Sigmoid colon (tissue), 7 donors: ENCODE data around the gene DEGS1. TPM values are rescaled to one million over a fixed set of nuclear protein-coding genes. Genes with fewer than 3 reads are reported as not detected.

Source experiments
- DNase-seq: peaks from one replicate; pipeline ENCODE4 v3.0.0-alpha.2; 2019
- H3K27ac ChIP-seq, 4 donors: fragments of 200-600 bp; sonication (generic); one replicate each; pipeline ENCODE4 v1.5.1; 2016 to 2019; ENCODE audit warnings: mild to moderate bottlenecking in 1 of 4
- H3K27me3 ChIP-seq, 3 donors: fragments of 200-600 bp; sonication (generic); one replicate each; pipeline ENCODE4 v1.5.1; 2019; ENCODE audit warnings: mild to moderate bottlenecking in 1 of 3
- H3K36me3 ChIP-seq, 4 donors: fragments of 200-600 bp; sonication (generic); one replicate each; pipeline ENCODE4 v1.5.1; 2016 to 2019
- H3K4me1 ChIP-seq, 4 donors: fragments of 200-600 bp; sonication (generic); one replicate each; pipeline ENCODE4 v1.5.1; 2017 to 2019
- H3K4me3 ChIP-seq, 4 donors: fragments of 200-600 bp; sonication (generic); one replicate each; pipeline ENCODE4 v1.5.1; 2017 to 2019; ENCODE audit warnings: mild to moderate bottlenecking in 2 of 4, moderate library complexity in 1 of 4
- H3K9me3 ChIP-seq, 4 donors: fragments of 200-600 bp in 3 of 4; sonication (generic) in 3 of 4; one replicate each; pipeline versions ENCODE4 v1.5.1 to v1.6.1; 2013 to 2019
- EP300 ChIP-seq, 4 donors: sonication (generic); formaldehyde crosslinking; IDR thresholded peaks; one replicate each; pipeline ENCODE4 v1.6.1; 2017; ENCODE audit warnings: antibody characterized with exemption in 4 of 4
- POLR2A ChIP-seq, 2 donors: fragments of 450-650 bp; IDR thresholded peaks; one replicate each; pipeline ENCODE4 v1.6.1; 2016; ENCODE audit warnings: antibody characterized with exemption in 2 of 2, mild to moderate bottlenecking in 2 of 2, moderate library complexity in 2 of 2
- POLR2AphosphoS5 ChIP-seq, 4 donors: sonication (generic); formaldehyde crosslinking; IDR thresholded peaks; one replicate each; pipeline ENCODE4 v1.6.1; 2017; ENCODE audit warnings: antibody characterized with exemption in 4 of 4
- WGBS, 2 donors: extraction: QIAGEN DNeasy Blood & Tissue Kit; methylation state at CpG; one replicate each; pipeline ENCODE4 v1.1.7; 2013; 5-methylcytosine and 5-hydroxymethylcytosine counted together
- intact Hi-C: fragments of 100-400 bp; cut with DNase I; formaldehyde crosslinking; loops from one replicate; pipeline ENCODE4 v1.15.1; 2023
- polyA plus RNA-seq, 3 donors: library from polyadenylated mRNA; stranded (reverse); fragments of 200-250 nt; gene quantifications; one replicate each; pipeline ENCODE4 v1.2.3, GENCODE V29; 2013
- total RNA-seq, 4 donors: library from RNA; depleted of rRNA; stranded (reverse); fragments of >200 nt; gene quantifications; one replicate each; pipeline ENCODE4 v1.1.0, GENCODE V29; 2016
- TF ChIP-seq, protein P1 (sequence below), 4 experiments: fragments of 450-650 bp in 3 of 4; fragments of 200-600 bp in 1 of 4; IDR thresholded peaks; one replicate each; pipeline ENCODE4 v1.5.1; 2016 to 2019; ENCODE audit warnings: antibody characterized with exemption in 4 of 4, mild to moderate bottlenecking in 3 of 4, moderate library complexity in 2 of 4
- donor health status: healthy with polysubstance abuse.
- donor health status: Bipolar disorder and iron deficiency.
- donor health status: healthy.

DEGS1 gene
- total and polyA plus RNA-seq, 7 donors, result 4.8 to 111 (median 84.6) TPM

DNA sequence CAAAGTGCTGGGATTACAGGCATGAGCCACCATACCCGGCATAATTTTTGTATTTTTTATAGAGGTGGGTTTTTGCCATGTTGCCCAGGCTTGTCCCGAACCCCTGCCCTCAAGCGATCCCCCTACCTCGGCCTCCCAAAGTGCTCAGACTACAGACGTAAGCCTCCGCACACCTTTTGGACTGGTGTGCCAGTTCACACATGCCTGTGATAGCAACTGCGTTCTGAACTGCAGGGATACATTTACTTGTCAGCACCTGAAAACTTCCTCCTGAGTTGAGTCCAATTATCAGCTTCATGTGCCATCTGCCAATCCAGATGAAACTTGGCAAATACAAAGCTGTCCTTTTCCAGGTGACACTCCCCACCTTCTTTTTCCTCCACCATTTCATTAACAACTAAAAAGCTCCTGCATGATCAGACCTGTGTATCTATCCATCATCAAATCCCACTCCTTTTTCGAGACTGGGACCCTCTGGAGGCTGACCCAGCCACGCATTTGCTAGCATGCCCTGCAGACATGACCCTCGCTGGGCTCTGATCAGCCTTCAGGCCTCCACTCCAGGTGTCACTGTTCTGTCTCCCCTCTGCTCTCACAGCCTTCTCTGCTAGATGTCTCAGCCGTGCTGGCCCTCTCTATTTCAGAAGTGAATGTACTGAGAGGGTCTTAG, 2.1 kb upstream of the DEGS1 start:
- DNase-seq, result no peak
- no peaks in the 10 kb centered on the region for H3K36me3 ChIP-seq
- TF ChIP-seq POLR2A (IDR thresholded peaks at IDR 0.05) (no peak), POLR2AphosphoS5 (IDR thresholded peaks at IDR 0.05) (no peak)
- no peaks in the 10 kb centered on the region for H3K9me3 ChIP-seq
- no peaks in the 10 kb centered on the region for H3K27me3 ChIP-seq
- no peak overlapping the region for H3K27ac ChIP-seq
- WGBS, 2 donors, result 95 to 97% methylated on average over 11 of the region's 11 CpGs
- peaks cover 0 to 31% (median 27%) of the 10 kb centered on the region in 4 donors for H3K4me1 ChIP-seq
- intact Hi-C loops, result loop anchor here (5.0 to 10.0 kb wide), 3 partner anchors 69 to 274 kb away; partner anchors contain the start of genes FBXO28 and NVL
- no peak overlapping the region for H3K4me3 ChIP-seq

DNA sequence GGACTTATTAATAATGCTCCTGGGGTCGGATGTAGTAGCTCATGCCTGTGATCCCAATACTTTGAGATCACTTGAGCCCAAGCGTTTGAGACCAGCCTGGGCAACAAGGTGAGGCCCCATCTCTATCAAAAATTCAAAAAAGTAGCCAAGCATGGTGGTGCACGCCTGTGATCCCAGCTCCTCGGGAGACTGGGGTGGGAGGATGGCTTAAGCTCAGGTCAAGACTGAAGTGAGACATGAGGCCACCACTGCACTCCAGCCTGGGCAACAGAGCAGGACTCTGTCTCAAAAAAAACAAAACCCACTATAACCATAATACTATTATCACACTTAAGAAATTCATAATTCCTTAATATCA, 1.6 kb upstream of the DEGS1 start:
- intact Hi-C loops, result loop anchor here (5.0 to 10.0 kb wide), 3 partner anchors 69 to 273 kb away; partner anchors contain the start of genes FBXO28 and NVL
- H3K4me3 ChIP-seq, result no peak overlapping the region
- no peaks in the 10 kb centered on the region for H3K9me3 ChIP-seq
- TF ChIP-seq POLR2AphosphoS5 (IDR thresholded peaks at IDR 0.05), result no peak
- TF ChIP-seq EP300 (IDR thresholded peaks at IDR 0.05), result no peak
- no peak for TF ChIP-seq POLR2A (IDR thresholded peaks at IDR 0.05)
- TF ChIP-seq, protein P1, sequence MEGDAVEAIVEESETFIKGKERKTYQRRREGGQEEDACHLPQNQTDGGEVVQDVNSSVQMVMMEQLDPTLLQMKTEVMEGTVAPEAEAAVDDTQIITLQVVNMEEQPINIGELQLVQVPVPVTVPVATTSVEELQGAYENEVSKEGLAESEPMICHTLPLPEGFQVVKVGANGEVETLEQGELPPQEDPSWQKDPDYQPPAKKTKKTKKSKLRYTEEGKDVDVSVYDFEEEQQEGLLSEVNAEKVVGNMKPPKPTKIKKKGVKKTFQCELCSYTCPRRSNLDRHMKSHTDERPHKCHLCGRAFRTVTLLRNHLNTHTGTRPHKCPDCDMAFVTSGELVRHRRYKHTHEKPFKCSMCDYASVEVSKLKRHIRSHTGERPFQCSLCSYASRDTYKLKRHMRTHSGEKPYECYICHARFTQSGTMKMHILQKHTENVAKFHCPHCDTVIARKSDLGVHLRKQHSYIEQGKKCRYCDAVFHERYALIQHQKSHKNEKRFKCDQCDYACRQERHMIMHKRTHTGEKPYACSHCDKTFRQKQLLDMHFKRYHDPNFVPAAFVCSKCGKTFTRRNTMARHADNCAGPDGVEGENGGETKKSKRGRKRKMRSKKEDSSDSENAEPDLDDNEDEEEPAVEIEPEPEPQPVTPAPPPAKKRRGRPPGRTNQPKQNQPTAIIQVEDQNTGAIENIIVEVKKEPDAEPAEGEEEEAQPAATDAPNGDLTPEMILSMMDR (IDR thresholded peaks at IDR 0.05), result no peak
- H3K27me3 ChIP-seq, result no peaks in the 10 kb centered on the region
- no peak for DNase-seq
- WGBS, 2 donors, result 96% methylated on average over 4 of the region's 4 CpGs
- no peak overlapping the region for H3K27ac ChIP-seq
- H3K4me1 ChIP-seq, result peaks cover 0 to 36% (median 32%) of the 10 kb centered on the region in 4 donors
- H3K36me3 ChIP-seq, result no peaks in the 10 kb centered on the region

DNA sequence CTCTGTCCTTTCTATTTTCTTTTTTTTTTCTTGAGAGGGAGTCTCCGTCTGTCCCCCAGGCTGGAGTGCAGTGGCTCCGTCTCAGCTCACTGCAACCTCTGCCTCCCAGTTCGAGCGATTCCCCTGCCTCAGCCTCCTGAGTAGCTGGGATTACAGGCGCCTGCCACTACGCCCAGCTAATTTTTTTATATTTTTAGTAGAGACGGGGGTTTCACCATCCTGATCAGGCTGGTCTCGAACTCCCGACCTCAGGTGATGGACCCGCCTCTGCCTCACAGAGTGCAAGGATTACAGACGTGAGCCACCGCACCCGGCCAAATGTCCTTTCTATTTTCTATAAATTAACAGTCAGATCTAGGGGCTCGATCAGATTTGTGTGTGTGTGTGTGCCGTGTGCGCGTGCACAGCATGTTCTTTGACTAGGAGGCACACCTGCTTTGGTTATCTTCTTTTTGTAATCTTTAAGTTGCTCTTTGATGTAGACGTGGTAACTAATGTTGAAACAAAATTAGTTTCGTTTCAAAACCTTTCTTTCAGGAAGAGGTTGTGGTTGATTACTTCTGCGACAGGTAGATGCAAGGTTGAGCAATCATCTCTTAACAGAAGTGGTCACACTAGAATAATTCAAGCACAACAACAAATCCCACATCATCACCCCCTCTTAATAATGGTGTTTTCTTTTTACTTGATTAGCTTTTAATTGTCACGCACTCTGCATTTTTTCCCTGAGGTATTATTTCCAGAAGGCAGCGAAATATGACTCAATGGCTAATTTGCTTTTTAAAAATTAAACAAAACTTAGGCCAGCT, 779 bp upstream of the DEGS1 start:
- intact Hi-C loops, result loop anchor here (2.0 to 10.0 kb wide), 4 partner anchors 43 to 273 kb away; partner anchors contain the start of genes FBXO28 and NVL
- no peak for DNase-seq
- Histone ChIP-seq H3K4me1 (peaks cover 0 to 43% (median 38%) of the 10 kb centered on the region in 4 donors), H3K9me3 (no peaks in the 10 kb centered on the region), H3K4me3 (peak overlapping the region; percentile 77 to 99 (median 88)), H3K36me3 (no peaks in the 10 kb centered on the region), H3K27me3 (no peaks in the 10 kb centered on the region), H3K27ac (peak overlapping the region; percentile 95 to 99 (median 97))
- TF ChIP-seq POLR2A (IDR thresholded peaks at IDR 0.05) (no peak), POLR2AphosphoS5 (IDR thresholded peaks at IDR 0.05) (no peak), EP300 (IDR thresholded peaks at IDR 0.05) (no peak)
- TF ChIP-seq, protein P1 (IDR thresholded peaks at IDR 0.05), result no peak
- 24 to 41% methylated on average over 22 of the region's 22 CpGs for WGBS, 2 donors

DNA sequence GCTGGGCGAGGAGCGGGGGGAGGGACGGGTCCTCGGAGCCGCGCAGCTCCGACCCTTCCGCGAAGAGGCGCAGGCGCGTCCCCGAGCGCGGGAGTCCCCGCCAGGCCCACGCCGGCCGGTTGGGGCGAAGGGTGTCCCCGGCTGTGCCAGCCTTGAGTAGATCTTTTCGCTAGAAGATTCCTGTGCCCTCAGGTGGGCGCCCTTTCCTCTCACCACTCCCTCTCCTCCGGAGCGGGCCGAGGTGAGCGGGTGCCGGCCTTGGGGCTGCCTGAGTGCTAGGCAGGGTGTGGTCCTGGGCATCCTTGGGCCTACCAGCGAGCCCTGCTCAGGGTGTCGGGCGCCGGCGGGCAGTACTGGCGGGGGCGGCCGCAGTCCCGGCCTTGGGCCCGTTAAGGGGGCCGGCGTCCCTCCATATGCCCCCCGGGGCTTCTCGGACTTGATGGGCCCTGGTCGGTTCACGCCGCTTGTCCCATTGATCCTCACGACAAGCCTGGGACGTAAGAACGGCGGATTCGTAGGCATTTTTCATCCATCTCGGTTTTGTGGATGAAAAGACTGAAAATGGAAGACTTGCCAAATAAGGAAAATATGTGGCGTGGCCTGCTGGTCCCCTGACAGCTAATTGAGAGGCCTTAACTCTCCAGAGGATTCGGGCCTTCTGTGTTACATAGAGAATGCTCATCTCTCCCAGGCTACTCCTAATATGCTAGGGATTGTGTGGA, 712 bp downstream of the DEGS1 start:
- peak; percentile 75 for DNase-seq
- intact Hi-C loops, result loop anchor here (2.0 to 10.0 kb wide), 4 partner anchors 41 to 271 kb away; partner anchors contain the start of genes FBXO28 and NVL
- H3K9me3 ChIP-seq, result no peaks in the 10 kb centered on the region
- H3K4me3 ChIP-seq, result peak overlapping the region; percentile 77 to 99 (median 88)
- H3K36me3 ChIP-seq, result peaks cover 0 to 9% (median 0%) of the 10 kb centered on the region in 4 donors
- 3 to 6% methylated on average over 53 of the region's 53 CpGs for WGBS, 2 donors
- H3K27ac ChIP-seq, result peak overlapping the region; percentile 95 to 99 (median 97)
- peaks cover 0 to 47% (median 39%) of the 10 kb centered on the region in 4 donors for H3K4me1 ChIP-seq
- peak in 1 of 2 donors; percentile 19 for TF ChIP-seq POLR2A (IDR thresholded peaks at IDR 0.05)
- TF ChIP-seq, protein P1 (IDR thresholded peaks at IDR 0.05), result no peak
- H3K27me3 ChIP-seq, result no peaks in the 10 kb centered on the region
